ENCODE data around the gene PTX3.

Gene PTX3

GRCh38 chr3:157441102-157441624 is 4.5 kb downstream of the PTX3 start:
- peak overlapping the region; percentile 78 for H3K4me3 ChIP-seq (ENCODE audit: low read length)

GRCh38 chr3:157442729-157443128 is 6.1 kb downstream of the PTX3 start:
- Histone ChIP-seq H3K4me1 (ENCODE audit: insufficient read depth, low read length) (peaks cover 32% of the 10 kb centered on the region), H3K27me3 (ENCODE audit: insufficient read depth, low read length) (no peaks in the 10 kb centered on the region), H3K9me3 (ENCODE audit: low read length) (no peaks in the 10 kb centered on the region), H3K4me3 (ENCODE audit: low read length) (no peak overlapping the region), H3K36me3 (ENCODE audit: insufficient read depth, low read length) (peaks cover 59% of the 10 kb centered on the region), H2AFZ (ENCODE audit: low read depth, low read length) (no peak overlapping the region)

More at GRCh38 chr3:157441102-157441624, 4.5 kb downstream of the PTX3 start:
- Histone ChIP-seq H3K4me1 (ENCODE audit: insufficient read depth, low read length) (peaks cover 32% of the 10 kb centered on the region), H3K9me3 (ENCODE audit: low read length) (no peaks in the 10 kb centered on the region), H3K36me3 (ENCODE audit: insufficient read depth, low read length) (peaks cover 59% of the 10 kb centered on the region), H2AFZ (ENCODE audit: low read depth, low read length) (no peak overlapping the region), H3K27me3 (ENCODE audit: insufficient read depth, low read length) (no peaks in the 10 kb centered on the region)

GRCh38 chr3:157443905-157444796 is 7.5 kb downstream of the PTX3 start:
- Histone ChIP-seq H2AFZ (ENCODE audit: low read depth, low read length) (no peak overlapping the region), H3K4me3 (ENCODE audit: low read length) (no peak overlapping the region), H3K36me3 (ENCODE audit: insufficient read depth, low read length) (peaks cover 46% of the 10 kb centered on the region), H3K9me3 (ENCODE audit: low read length) (no peaks in the 10 kb centered on the region), H3K4me1 (ENCODE audit: insufficient read depth, low read length) (peaks cover 29% of the 10 kb centered on the region), H3K27me3 (ENCODE audit: insufficient read depth, low read length) (no peaks in the 10 kb centered on the region)

DNA sequence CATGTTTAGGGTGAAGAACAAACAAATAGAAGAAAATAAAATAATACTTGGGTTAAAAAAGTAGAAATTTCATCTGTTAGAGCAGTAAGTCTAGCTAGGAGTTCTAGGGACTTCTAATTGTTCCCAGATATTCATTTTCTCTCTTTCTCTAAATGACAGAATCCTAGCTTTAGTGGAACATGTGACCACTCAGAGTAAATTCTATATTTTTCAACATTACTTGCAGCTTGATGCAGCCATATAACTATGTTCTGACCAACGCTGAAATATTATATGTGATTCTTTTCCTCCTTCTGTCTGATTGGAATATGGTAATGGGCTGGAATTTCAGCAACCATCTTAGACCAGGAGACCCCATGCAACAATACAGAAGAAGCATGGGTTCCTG is 8.1 kb downstream of the PTX3 start:
- no peak overlapping the region for H2AFZ ChIP-seq (ENCODE audit: low read depth, low read length)
- no peaks in the 10 kb centered on the region for H3K9me3 ChIP-seq (ENCODE audit: low read length)
- H3K4me3 ChIP-seq (ENCODE audit: low read length): no peak overlapping the region
- peaks cover 40% of the 10 kb centered on the region for H3K36me3 ChIP-seq (ENCODE audit: insufficient read depth, low read length)
- H3K4me1 ChIP-seq (ENCODE audit: insufficient read depth, low read length): peaks cover 24% of the 10 kb centered on the region
- H3K27me3 ChIP-seq (ENCODE audit: insufficient read depth, low read length): no peaks in the 10 kb centered on the region

DNA sequence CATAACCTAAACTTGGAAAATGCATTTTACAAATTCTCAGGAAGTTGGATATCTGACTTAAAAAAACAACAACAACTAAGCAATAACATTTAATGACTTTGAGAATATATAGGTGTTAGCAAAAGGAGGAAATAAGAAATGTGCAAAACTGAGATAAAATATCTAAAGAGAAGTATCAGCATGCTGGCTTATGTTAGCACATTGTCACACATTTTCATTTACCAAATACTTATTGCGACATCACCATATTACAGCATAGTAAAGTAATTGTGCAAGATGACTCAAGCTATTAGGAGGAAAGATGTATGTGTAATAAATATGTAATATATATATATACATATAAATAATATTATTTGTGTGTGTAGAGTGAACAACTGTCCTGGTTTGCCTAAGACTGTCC is 9.2 kb downstream of the PTX3 start:
- H3K9me3 ChIP-seq (ENCODE audit: low read length): no peaks in the 10 kb centered on the region
- no peak overlapping the region for H3K4me3 ChIP-seq (ENCODE audit: low read length)
- H3K4me1 ChIP-seq (ENCODE audit: insufficient read depth, low read length): peaks cover 17% of the 10 kb centered on the region
- no peaks in the 10 kb centered on the region for H3K27me3 ChIP-seq (ENCODE audit: insufficient read depth, low read length)
- no peak overlapping the region for H2AFZ ChIP-seq (ENCODE audit: low read depth, low read length)
- H3K36me3 ChIP-seq (ENCODE audit: insufficient read depth, low read length): peaks cover 30% of the 10 kb centered on the region

- Histone ChIP-seq H3K9me3 (ENCODE audit: low read length) (no peaks in the 10 kb centered on the region), H2AFZ (ENCODE audit: low read depth, low read length) (no peak overlapping the region), H3K36me3 (ENCODE audit: insufficient read depth, low read length) (peaks cover 17% of the 10 kb centered on the region), H3K4me3 (ENCODE audit: low read length) (no peak overlapping the region), H3K27me3 (ENCODE audit: insufficient read depth, low read length) (no peaks in the 10 kb centered on the region), H3K4me1 (ENCODE audit: insufficient read depth, low read length) (peaks cover 6% of the 10 kb centered on the region)
These were observed 10.5 kb downstream of the PTX3 start for GRCh38 chr3:157447026-157447694.

DNA sequence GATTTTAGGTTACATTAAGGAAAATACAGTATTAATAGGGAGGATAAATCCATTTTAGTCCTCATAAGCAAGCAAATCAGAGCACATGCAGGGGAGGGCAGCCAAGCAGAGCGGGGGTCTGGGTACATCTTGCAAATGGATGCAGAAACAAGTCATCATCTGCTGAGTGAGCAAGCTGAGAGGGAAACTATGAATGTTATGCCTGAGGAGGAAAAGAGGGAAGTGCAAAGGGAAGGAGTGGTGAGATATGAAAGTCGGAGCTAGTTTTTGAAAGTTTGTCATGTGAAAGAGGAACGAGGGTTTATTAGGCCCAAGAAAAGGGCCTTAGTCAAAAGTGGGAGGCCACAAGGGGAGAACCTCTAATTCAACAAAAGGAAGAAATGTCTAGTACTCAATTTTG is 15.4 kb downstream of the PTX3 start:
- peaks cover 2% of the 10 kb centered on the region for H3K9me3 ChIP-seq (ENCODE audit: low read length)
- H3K4me1 ChIP-seq (ENCODE audit: insufficient read depth, low read length): no peaks in the 10 kb centered on the region
- no peaks in the 10 kb centered on the region for H3K36me3 ChIP-seq (ENCODE audit: insufficient read depth, low read length)
- H3K27me3 ChIP-seq (ENCODE audit: insufficient read depth, low read length): no peaks in the 10 kb centered on the region
- no peak overlapping the region for H3K4me3 ChIP-seq (ENCODE audit: low read length)
- no peak overlapping the region for H2AFZ ChIP-seq (ENCODE audit: low read depth, low read length)

DNA sequence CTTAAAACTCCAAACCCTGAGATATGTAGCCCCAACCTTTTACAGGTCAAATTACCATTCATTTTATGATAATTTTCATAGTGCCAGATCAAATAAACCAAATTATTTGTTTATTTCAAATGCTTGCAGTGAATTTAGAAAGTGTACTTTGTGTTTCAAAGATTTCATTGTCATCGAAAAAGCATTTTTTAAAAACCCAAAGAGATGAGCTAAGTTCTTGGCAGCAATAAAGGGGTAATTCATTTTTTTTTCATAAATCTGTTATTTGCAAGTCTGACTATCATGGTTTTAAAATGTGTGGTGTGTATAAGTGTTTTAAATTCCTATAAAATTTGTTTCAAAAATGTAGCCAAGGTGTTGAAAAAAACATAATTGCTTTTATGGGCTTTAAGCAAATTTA is 17.2 kb downstream of the PTX3 start:
- H2AFZ ChIP-seq (ENCODE audit: low read depth, low read length): no peak overlapping the region
- no peaks in the 10 kb centered on the region for H3K36me3 ChIP-seq (ENCODE audit: insufficient read depth, low read length)
- no peaks in the 10 kb centered on the region for H3K27me3 ChIP-seq (ENCODE audit: insufficient read depth, low read length)
- H3K4me1 ChIP-seq (ENCODE audit: insufficient read depth, low read length): no peaks in the 10 kb centered on the region
- peaks cover 2% of the 10 kb centered on the region for H3K9me3 ChIP-seq (ENCODE audit: low read length)
- no peak overlapping the region for H3K4me3 ChIP-seq (ENCODE audit: low read length)

- Histone ChIP-seq H3K27me3 (ENCODE audit: insufficient read depth, low read length) (no peaks in the 10 kb centered on the region), H3K9me3 (ENCODE audit: low read length) (peaks cover 2% of the 10 kb centered on the region), H3K4me3 (ENCODE audit: low read length) (no peak overlapping the region), H2AFZ (ENCODE audit: low read depth, low read length) (no peak overlapping the region), H3K4me1 (ENCODE audit: insufficient read depth, low read length) (no peaks in the 10 kb centered on the region), H3K36me3 (ENCODE audit: insufficient read depth, low read length) (peaks cover 2% of the 10 kb centered on the region)
These were observed 23.1 kb downstream of the PTX3 start for GRCh38 chr3:157459706-157460105.

GRCh38 chr3:157460253-157460652 is 23.6 kb downstream of the PTX3 start:
- Histone ChIP-seq H3K36me3 (ENCODE audit: insufficient read depth, low read length) (peaks cover 2% of the 10 kb centered on the region), H3K4me3 (ENCODE audit: low read length) (no peak overlapping the region), H3K27me3 (ENCODE audit: insufficient read depth, low read length) (no peaks in the 10 kb centered on the region), H3K9me3 (ENCODE audit: low read length) (peaks cover 2% of the 10 kb centered on the region), H2AFZ (ENCODE audit: low read depth, low read length) (no peak overlapping the region), H3K4me1 (ENCODE audit: insufficient read depth, low read length) (no peaks in the 10 kb centered on the region)

- Histone ChIP-seq H3K4me3 (ENCODE audit: low read length) (no peak overlapping the region), H2AFZ (ENCODE audit: low read depth, low read length) (no peak overlapping the region), H3K4me1 (ENCODE audit: insufficient read depth, low read length) (no peaks in the 10 kb centered on the region)
These were observed 27.2 kb downstream of the PTX3 start for GRCh38 chr3:157463816-157464215.

GRCh38 chr3:157464321-157464720 is 27.7 kb downstream of the PTX3 start:
- Histone ChIP-seq H3K9me3 (ENCODE audit: low read length) (no peaks in the 10 kb centered on the region), H3K36me3 (ENCODE audit: insufficient read depth, low read length) (peaks cover 7% of the 10 kb centered on the region), H2AFZ (ENCODE audit: low read depth, low read length) (no peak overlapping the region), H3K27me3 (ENCODE audit: insufficient read depth, low read length) (no peaks in the 10 kb centered on the region), H3K4me3 (ENCODE audit: low read length) (no peak overlapping the region), H3K4me1 (ENCODE audit: insufficient read depth, low read length) (no peaks in the 10 kb centered on the region)

More at GRCh38 chr3:157463816-157464215, 27.2 kb downstream of the PTX3 start:
- peaks cover 5% of the 10 kb centered on the region for H3K36me3 ChIP-seq (ENCODE audit: insufficient read depth, low read length)
- H3K9me3 ChIP-seq (ENCODE audit: low read length): no peaks in the 10 kb centered on the region
- no peaks in the 10 kb centered on the region for H3K27me3 ChIP-seq (ENCODE audit: insufficient read depth, low read length)

DNA sequence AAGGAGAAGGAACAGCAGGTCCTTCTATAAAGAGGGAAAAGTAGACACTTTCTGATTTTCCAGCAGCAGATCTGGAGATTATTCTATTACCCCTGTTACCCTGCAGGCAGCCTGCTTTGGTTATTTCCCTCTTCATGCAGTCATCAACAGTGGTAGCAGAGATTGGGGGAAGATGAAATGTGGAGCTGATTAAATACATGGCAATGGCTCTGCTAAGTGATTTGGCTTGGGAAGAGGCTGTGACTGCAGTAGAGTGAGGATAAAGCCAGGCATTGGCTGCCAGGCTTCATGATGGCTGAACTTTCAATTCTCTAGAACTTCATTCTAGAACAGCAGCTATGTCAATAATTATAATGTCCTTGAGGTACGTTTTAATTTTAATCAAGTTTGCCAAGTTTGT is 29.1 kb downstream of the PTX3 start:
- Histone ChIP-seq H3K36me3 (ENCODE audit: insufficient read depth, low read length) (peaks cover 5% of the 10 kb centered on the region), H3K4me3 (ENCODE audit: low read length) (no peak overlapping the region)

More for the DNA sequence above, 29.1 kb downstream of the PTX3 start:
- Histone ChIP-seq H3K9me3 (ENCODE audit: low read length) (no peaks in the 10 kb centered on the region), H3K27me3 (ENCODE audit: insufficient read depth, low read length) (no peaks in the 10 kb centered on the region), H3K4me1 (ENCODE audit: insufficient read depth, low read length) (no peaks in the 10 kb centered on the region), H2AFZ (ENCODE audit: low read depth, low read length) (no peak overlapping the region)
